NCI-H2196 treated with DMSO at 0.1 percent for 48 hours (cell line): ENCODE data around the gene MLPH.

ENCODE experiments used
- DNase-seq: peaks from one replicate; lab custom pipeline; 2025; ENCODE audit not compliant: unreplicated experiment; lab: John Stamatoyannopoulos, UW

MLPH gene

GRCh38 chr2:237517163-237517562, 30.1 kb downstream of the MLPH start:
- no peak for DNase-seq

- DNase-seq = no peak
These were observed 30.9 kb downstream of the MLPH start for GRCh38 chr2:237517990-237518389.

- no peak for DNase-seq
These were observed 32.6 kb downstream of the MLPH start for GRCh38 chr2:237519506-237520245.

- DNase-seq = no peak
These were observed 33.2 kb downstream of the MLPH start for GRCh38 chr2:237520290-237520689.

GRCh38 chr2:237524631-237525030, 37.6 kb downstream of the MLPH start:
- DNase-seq = no peak

- no peak for DNase-seq
These were observed 38.6 kb downstream of the MLPH start for GRCh38 chr2:237525559-237526157.

GRCh38 chr2:237527233-237527632, 40.2 kb downstream of the MLPH start:
- no peak for DNase-seq

- DNase-seq = no peak
These were observed 40.7 kb downstream of the MLPH start for GRCh38 chr2:237527766-237528165.

GRCh38 chr2:237529452-237530402, 42.7 kb downstream of the MLPH start:
- no peak for DNase-seq

GRCh38 chr2:237530472-237531433, 43.7 kb downstream of the MLPH start:
- DNase-seq = no peak

GRCh38 chr2:237532160-237532559, 45.1 kb downstream of the MLPH start:
- no peak for DNase-seq

GRCh38 chr2:237533668-237534161, 46.7 kb downstream of the MLPH start:
- no peak for DNase-seq

- no peak for DNase-seq
These were observed 47.3 kb downstream of the MLPH start for GRCh38 chr2:237534380-237534779.

- DNase-seq = no peak
These were observed 48.5 kb downstream of the MLPH start for GRCh38 chr2:237535385-237536082.

- DNase-seq = no peak
These were observed 49.0 kb downstream of the MLPH start for GRCh38 chr2:237536083-237536415.

- DNase-seq = no peak
These were observed 49.6 kb downstream of the MLPH start for GRCh38 chr2:237536617-237537016.

- DNase-seq = no peak
These were observed 51.1 kb downstream of the MLPH start for GRCh38 chr2:237538001-237538720.

GRCh38 chr2:237538901-237539300, 51.9 kb downstream of the MLPH start:
- no peak for DNase-seq

GRCh38 chr2:237539681-237540080, 52.6 kb downstream of the MLPH start:
- no peak for DNase-seq
